ENCODE data around the gene KIF3A. TPM values are rescaled to one million over a fixed set of nuclear protein-coding genes. Genes with fewer than 3 reads are reported as not detected.

KIF3A gene
- total RNA-seq, 4 donors from 2014 or later: 1.5 to 32.2 (median 4.0) TPM

- no peak for DNase-seq
- Histone ChIP-seq H3K9me3 (no peaks in the 10 kb centered on the region), H3K36me3 (no peaks in the 10 kb centered on the region), H3K27ac (no peak overlapping the region), H3K27me3 (no peaks in the 10 kb centered on the region), H3K4me1 (peaks cover 0 to 3% (median 0%) of the 10 kb centered on the region in 4 donors), H3K4me3 (no peak overlapping the region)
- TF ChIP-seq CTCF (IDR thresholded peaks at IDR 0.05) (no peak), POLR2A (IDR thresholded peaks at IDR 0.05) (no peak)
These were observed 72.6 kb downstream of the KIF3A start for GRCh38 chr5:132664696-132665209.

GRCh38 chr5:132663771-132664695, 73.3 kb downstream of the KIF3A start:
- H3K27ac ChIP-seq: no peak overlapping the region
- H3K9me3 ChIP-seq: no peaks in the 10 kb centered on the region
- no peaks in the 10 kb centered on the region for H3K27me3 ChIP-seq
- DNase-seq: no peak
- no peaks in the 10 kb centered on the region for H3K36me3 ChIP-seq
- H3K4me1 ChIP-seq: no peaks in the 10 kb centered on the region
- TF ChIP-seq POLR2A (IDR thresholded peaks at IDR 0.05) (no peak), CTCF (IDR thresholded peaks at IDR 0.05) (no peak)
- H3K4me3 ChIP-seq: no peak overlapping the region

GRCh38 chr5:132662925-132663770, 74.2 kb downstream of the KIF3A start:
- Histone ChIP-seq H3K27ac (no peak overlapping the region), H3K4me3 (no peak overlapping the region), H3K27me3 (no peaks in the 10 kb centered on the region), H3K4me1 (no peaks in the 10 kb centered on the region), H3K9me3 (no peaks in the 10 kb centered on the region), H3K36me3 (no peaks in the 10 kb centered on the region)
- TF ChIP-seq POLR2A (IDR thresholded peaks at IDR 0.05) (no peak), CTCF (IDR thresholded peaks at IDR 0.05) (no peak)
- no peak for DNase-seq

- Histone ChIP-seq H3K4me1 (no peaks in the 10 kb centered on the region), H3K27me3 (no peaks in the 10 kb centered on the region), H3K27ac (no peak overlapping the region), H3K36me3 (no peaks in the 10 kb centered on the region), H3K4me3 (no peak overlapping the region), H3K9me3 (no peaks in the 10 kb centered on the region)
- no peak for TF ChIP-seq POLR2A (IDR thresholded peaks at IDR 0.05)
- TF ChIP-seq CTCF (IDR thresholded peaks at IDR 0.05): no peak
- DNase-seq: no peak
These were observed 75.3 kb downstream of the KIF3A start for GRCh38 chr5:132662004-132662401.

GRCh38 chr5:132661231-132662003, 75.9 kb downstream of the KIF3A start:
- H3K36me3 ChIP-seq: no peaks in the 10 kb centered on the region
- H3K27me3 ChIP-seq: no peaks in the 10 kb centered on the region
- DNase-seq: no peak
- no peak overlapping the region for H3K27ac ChIP-seq
- H3K4me1 ChIP-seq: peaks cover 0 to 5% (median 1%) of the 10 kb centered on the region in 4 donors
- no peaks in the 10 kb centered on the region for H3K9me3 ChIP-seq
- H3K4me3 ChIP-seq: no peak overlapping the region
- no peak for TF ChIP-seq CTCF (IDR thresholded peaks at IDR 0.05)
- TF ChIP-seq POLR2A (IDR thresholded peaks at IDR 0.05): no peak

Data from Peyer's patch (tissue), 4 donors.